IMR-90 (cell line): Measurements from ENCODE around the gene KBTBD13.

Experiments used
- CEBPB ChIP-seq: IDR thresholded peaks from 2 replicates; pipeline ENCODE4 v1.6.1; 2012; ENCODE audit warnings: low read depth, low read length, improper control_type of control experiment
- CHD1 ChIP-seq: IDR thresholded peaks from 2 replicates; pipeline ENCODE4 v1.6.1; 2012; ENCODE audit warnings: low read depth, low read length, improper control_type of control experiment
- FOS ChIP-seq: fragments of 150-350 bp; IDR thresholded peaks from 2 replicates; pipeline ENCODE4 v1.6.1; 2016; ENCODE audit warnings: low read depth, low read length
- MAFK ChIP-seq: IDR thresholded peaks from 2 replicates; pipeline ENCODE4 v1.6.1; 2012; ENCODE audit warnings: low read depth, low read length, improper control_type of control experiment
- MXI1 ChIP-seq: IDR thresholded peaks from 2 replicates; pipeline ENCODE4 v1.6.1; 2012; ENCODE audit warnings: low read depth, mild to moderate bottlenecking, low read length, moderate library complexity, borderline replicate concordance
- NFE2L2 ChIP-seq: fragments of 150-350 bp; IDR thresholded peaks from 2 replicates; pipeline ENCODE4 v1.6.1; 2016; ENCODE audit warnings: low read depth, mild to moderate bottlenecking, low read length
- POLR2A ChIP-seq: IDR thresholded peaks from 2 replicates; pipeline ENCODE4 v1.6.1; 2012; ENCODE audit warnings: mild to moderate bottlenecking, low read depth, low read length
- RAD21 ChIP-seq: IDR thresholded peaks from 2 replicates; pipeline ENCODE4 v1.6.1; 2012; ENCODE audit warnings: low read length, improper control_type of control experiment
- RCOR1 ChIP-seq: IDR thresholded peaks from 2 replicates; pipeline ENCODE4 v1.6.1; 2012; ENCODE audit warnings: mild to moderate bottlenecking, low read length, improper control_type of control experiment; ENCODE audit not compliant: insufficient replicate concordance
- RFX5 ChIP-seq: IDR thresholded peaks from 2 replicates; pipeline ENCODE4 v1.8.0; 2012; ENCODE audit warnings: low read depth, mild to moderate bottlenecking, low read length, moderate library complexity
- SMC3 ChIP-seq: fragments of 150-350 bp; IDR thresholded peaks from 2 replicates; pipeline ENCODE4 v1.6.1; 2016; ENCODE audit warnings: low read depth, mild to moderate bottlenecking, antibody characterized with exemption, low read length, moderate library complexity
- TF ChIP-seq, protein P1 (sequence below): conservative IDR thresholded peaks from 2 replicates; pipeline ENCODE4 v1.5.1; 2012; ENCODE audit warnings: mild to moderate bottlenecking, low read depth, low read length, improper control_type of control experiment
- TF ChIP-seq, protein P2 (sequence below): fragments of 150-350 bp; IDR thresholded peaks from 2 replicates; pipeline ENCODE4 v1.6.1; 2017; ENCODE audit warnings: mild to moderate bottlenecking, antibody characterized with exemption, low read length, low read depth
- TF ChIP-seq, protein P3 (sequence below): fragments of 150-350 bp; IDR thresholded peaks from 2 replicates; pipeline ENCODE4 v1.6.1; 2016; ENCODE audit warnings: low read depth, mild to moderate bottlenecking, low read length, moderate library complexity, borderline replicate concordance

DNA sequence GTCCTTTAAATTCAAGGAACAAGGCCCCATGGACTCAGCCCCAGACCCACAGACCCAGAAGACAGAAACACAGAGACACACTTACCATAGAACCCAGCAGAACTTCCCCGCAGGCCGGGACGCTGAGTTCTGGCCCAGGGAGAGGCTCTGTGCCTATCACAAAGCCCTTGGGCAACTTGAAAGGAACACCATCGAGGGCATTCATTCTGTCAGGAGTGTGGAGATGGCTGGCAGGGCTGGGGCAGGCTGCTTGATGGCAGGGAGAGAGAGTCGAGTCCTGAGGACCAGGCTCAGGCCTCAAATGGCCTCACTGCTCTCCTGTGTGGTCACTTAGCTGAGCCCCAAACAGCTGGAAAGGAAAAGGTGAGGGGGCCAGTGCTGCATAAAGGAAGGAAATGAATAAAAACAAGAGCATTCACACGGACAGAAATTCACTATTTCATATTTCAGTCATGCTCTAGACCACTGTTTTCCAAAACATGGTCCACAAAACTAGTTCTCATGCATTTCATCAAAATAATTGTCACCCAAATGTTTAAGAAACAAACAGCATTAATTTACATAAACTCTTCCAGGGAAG is 29.6 kb downstream of the KBTBD13 start:
- TF ChIP-seq, protein P1, sequence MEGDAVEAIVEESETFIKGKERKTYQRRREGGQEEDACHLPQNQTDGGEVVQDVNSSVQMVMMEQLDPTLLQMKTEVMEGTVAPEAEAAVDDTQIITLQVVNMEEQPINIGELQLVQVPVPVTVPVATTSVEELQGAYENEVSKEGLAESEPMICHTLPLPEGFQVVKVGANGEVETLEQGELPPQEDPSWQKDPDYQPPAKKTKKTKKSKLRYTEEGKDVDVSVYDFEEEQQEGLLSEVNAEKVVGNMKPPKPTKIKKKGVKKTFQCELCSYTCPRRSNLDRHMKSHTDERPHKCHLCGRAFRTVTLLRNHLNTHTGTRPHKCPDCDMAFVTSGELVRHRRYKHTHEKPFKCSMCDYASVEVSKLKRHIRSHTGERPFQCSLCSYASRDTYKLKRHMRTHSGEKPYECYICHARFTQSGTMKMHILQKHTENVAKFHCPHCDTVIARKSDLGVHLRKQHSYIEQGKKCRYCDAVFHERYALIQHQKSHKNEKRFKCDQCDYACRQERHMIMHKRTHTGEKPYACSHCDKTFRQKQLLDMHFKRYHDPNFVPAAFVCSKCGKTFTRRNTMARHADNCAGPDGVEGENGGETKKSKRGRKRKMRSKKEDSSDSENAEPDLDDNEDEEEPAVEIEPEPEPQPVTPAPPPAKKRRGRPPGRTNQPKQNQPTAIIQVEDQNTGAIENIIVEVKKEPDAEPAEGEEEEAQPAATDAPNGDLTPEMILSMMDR = no peak
- TF ChIP-seq RAD21 (no peak), POLR2A (no peak), CEBPB (no peak), NFE2L2 (no peak), SMC3 (no peak), CHD1 (no peak), FOS (no peak), RFX5 (no peak), MXI1 (no peak), RCOR1 (no peak), MAFK (no peak)
- TF ChIP-seq, protein P2, sequence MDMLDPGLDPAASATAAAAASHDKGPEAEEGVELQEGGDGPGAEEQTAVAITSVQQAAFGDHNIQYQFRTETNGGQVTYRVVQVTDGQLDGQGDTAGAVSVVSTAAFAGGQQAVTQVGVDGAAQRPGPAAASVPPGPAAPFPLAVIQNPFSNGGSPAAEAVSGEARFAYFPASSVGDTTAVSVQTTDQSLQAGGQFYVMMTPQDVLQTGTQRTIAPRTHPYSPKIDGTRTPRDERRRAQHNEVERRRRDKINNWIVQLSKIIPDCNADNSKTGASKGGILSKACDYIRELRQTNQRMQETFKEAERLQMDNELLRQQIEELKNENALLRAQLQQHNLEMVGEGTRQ = no peak
- TF ChIP-seq, protein P3, sequence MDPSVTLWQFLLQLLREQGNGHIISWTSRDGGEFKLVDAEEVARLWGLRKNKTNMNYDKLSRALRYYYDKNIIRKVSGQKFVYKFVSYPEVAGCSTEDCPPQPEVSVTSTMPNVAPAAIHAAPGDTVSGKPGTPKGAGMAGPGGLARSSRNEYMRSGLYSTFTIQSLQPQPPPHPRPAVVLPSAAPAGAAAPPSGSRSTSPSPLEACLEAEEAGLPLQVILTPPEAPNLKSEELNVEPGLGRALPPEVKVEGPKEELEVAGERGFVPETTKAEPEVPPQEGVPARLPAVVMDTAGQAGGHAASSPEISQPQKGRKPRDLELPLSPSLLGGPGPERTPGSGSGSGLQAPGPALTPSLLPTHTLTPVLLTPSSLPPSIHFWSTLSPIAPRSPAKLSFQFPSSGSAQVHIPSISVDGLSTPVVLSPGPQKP = no peak
